C4-2B (cell line): Measurements from ENCODE around the gene ZSWIM4.
"Not testable (repeated sequence)": the region's sequence is repeated elsewhere in the genome, so short reads cannot be mapped to it uniquely, and the experiment has no call there.

ENCODE experiments used
- ZFX ChIP-seq: fragments of 450-650 bp; IDR thresholded peaks from 2 replicates; pipeline ENCODE4 v1.6.1; 2017
- TF ChIP-seq, protein P1 (sequence below): fragments of 450-650 bp; conservative IDR thresholded peaks from 2 replicates; pipeline ENCODE4 v1.5.1; 2017; ENCODE audit warnings: mild to moderate bottlenecking

DNA sequence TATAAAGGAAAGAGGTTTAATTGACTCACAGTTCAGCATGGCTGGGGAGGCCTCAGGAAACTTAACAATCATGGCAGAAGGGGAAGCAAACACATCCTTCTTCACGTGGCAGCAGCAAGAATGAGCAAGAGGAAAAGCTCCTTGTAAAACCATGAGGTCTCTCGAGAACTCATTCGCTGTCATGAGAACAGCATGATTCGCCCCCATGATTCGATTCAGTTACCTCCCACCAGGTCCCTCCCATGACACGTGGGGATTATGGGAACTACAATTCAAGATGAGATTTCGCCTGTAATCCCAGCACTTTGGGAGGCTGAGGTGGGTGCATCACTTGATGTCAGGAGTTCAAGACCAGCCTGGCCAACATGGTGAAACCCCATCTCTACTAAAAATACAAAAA lies 41.6 kb upstream of the ZSWIM4 start:
- TF ChIP-seq, protein P1, sequence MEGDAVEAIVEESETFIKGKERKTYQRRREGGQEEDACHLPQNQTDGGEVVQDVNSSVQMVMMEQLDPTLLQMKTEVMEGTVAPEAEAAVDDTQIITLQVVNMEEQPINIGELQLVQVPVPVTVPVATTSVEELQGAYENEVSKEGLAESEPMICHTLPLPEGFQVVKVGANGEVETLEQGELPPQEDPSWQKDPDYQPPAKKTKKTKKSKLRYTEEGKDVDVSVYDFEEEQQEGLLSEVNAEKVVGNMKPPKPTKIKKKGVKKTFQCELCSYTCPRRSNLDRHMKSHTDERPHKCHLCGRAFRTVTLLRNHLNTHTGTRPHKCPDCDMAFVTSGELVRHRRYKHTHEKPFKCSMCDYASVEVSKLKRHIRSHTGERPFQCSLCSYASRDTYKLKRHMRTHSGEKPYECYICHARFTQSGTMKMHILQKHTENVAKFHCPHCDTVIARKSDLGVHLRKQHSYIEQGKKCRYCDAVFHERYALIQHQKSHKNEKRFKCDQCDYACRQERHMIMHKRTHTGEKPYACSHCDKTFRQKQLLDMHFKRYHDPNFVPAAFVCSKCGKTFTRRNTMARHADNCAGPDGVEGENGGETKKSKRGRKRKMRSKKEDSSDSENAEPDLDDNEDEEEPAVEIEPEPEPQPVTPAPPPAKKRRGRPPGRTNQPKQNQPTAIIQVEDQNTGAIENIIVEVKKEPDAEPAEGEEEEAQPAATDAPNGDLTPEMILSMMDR = not testable (repeated sequence)
- TF ChIP-seq ZFX = not testable (repeated sequence)
